ENCODE data around the gene CARD11. TPM values are rescaled to one million over a fixed set of nuclear protein-coding genes. Genes with fewer than 3 reads are reported as not detected.

CARD11 gene
- polyA plus RNA-seq, 1 experiment, result not detected

DNA sequence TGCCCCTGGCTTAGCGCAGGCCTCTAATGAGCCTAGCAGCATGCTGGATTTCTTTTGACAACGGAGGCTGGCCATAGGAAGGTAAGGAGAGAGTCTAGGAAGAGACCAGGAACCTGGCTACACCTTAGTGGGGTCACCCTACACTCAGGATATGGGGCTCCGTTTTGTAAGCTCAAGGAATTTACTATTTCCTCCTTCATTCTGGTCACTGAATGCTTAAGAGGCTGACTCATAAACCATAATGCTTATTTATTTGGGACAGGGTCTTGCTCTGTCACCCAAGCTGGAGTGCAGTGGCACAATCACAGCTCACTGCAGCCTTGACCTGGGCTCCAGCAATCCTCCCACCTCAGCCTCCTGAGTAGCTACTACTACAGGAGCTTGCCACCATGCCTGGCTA, 38.4 kb downstream of the CARD11 start:
- ChIA-PET POLR2A (no interaction called here), CTCF (no interaction called here)
- no peak for TF ChIP-seq CTCF (IDR thresholded peaks at IDR 0.05; ENCODE audit: insufficient read depth, low read depth, low read length)
- DNase-seq (ENCODE audit: low read depth), result no peak
- no peaks in the 10 kb centered on the region for H3K27me3 ChIP-seq (ENCODE audit: control insufficient read depth, insufficient read depth, low read length)
- H3K4me3 ChIP-seq (ENCODE audit: low read depth, low read length), result no peak overlapping the region
- no peaks in the 10 kb centered on the region for H3K36me3 ChIP-seq (ENCODE audit: control insufficient read depth, insufficient read depth, low read length)

DNA sequence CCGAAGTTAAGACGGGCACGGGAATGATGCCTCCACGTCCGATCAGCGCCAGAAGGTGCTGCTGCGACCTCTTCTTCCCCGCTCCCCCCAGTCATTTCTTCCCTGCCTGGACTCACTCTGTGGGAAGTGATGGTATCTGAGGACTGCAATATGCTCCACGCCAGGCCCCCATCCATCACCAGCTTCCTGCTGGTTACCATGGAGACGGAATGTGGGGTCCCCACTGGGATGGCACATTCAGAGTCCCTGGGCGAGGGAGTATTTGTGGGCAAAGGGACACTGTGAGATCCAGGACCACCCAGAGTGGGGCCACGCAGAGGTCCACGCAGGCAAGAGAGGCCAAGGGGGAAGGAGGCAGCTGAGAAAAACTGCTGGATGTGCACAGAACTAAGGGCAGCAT, 39.7 kb downstream of the CARD11 start:
- no peak for TF ChIP-seq CTCF (IDR thresholded peaks at IDR 0.05; ENCODE audit: insufficient read depth, low read depth, low read length)
- Histone ChIP-seq H3K36me3 (ENCODE audit: control insufficient read depth, insufficient read depth, low read length) (no peaks in the 10 kb centered on the region), H3K4me3 (ENCODE audit: low read depth, low read length) (no peak overlapping the region), H3K27me3 (ENCODE audit: control insufficient read depth, insufficient read depth, low read length) (no peaks in the 10 kb centered on the region)
- ChIA-PET CTCF (no interaction called here), POLR2A (no interaction called here)
- no peak for DNase-seq (ENCODE audit: low read depth)

- no peak for TF ChIP-seq CTCF (IDR thresholded peaks at IDR 0.05; ENCODE audit: insufficient read depth, low read depth, low read length)
- CTCF ChIA-PET, result no interaction called here
- H3K4me3 ChIP-seq (ENCODE audit: low read depth, low read length), result no peak overlapping the region
- POLR2A ChIA-PET, result no interaction called here
- DNase-seq (ENCODE audit: low read depth), result no peak
- H3K27me3 ChIP-seq (ENCODE audit: control insufficient read depth, insufficient read depth, low read length), result no peaks in the 10 kb centered on the region
- no peaks in the 10 kb centered on the region for H3K36me3 ChIP-seq (ENCODE audit: control insufficient read depth, insufficient read depth, low read length)
These were observed 41.0 kb downstream of the CARD11 start for GRCh38 chr7:3002631-3003030.

DNA sequence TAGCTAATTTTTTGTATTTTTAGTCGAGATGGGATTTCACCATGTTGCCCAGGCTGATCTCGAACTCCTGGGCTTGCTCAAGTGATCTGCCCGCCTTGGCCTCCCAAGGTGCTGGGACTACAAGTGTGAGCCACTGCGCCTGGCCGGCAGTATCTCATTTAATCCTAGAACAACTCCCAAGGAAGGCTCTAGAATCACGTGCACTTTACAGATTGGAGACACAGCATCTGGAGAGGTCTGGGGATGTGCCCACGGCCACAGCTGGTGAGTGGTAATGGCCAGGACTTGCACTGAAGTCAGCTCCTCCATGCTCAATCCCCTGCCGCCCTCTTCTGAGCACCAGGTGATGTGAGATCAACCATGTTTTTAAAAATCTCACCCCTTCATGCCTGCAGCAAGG, 43.1 kb downstream of the CARD11 start:
- Histone ChIP-seq H3K27me3 (ENCODE audit: control insufficient read depth, insufficient read depth, low read length) (no peaks in the 10 kb centered on the region), H3K4me3 (ENCODE audit: low read depth, low read length) (no peak overlapping the region), H3K36me3 (ENCODE audit: control insufficient read depth, insufficient read depth, low read length) (no peaks in the 10 kb centered on the region)
- TF ChIP-seq CTCF (IDR thresholded peaks at IDR 0.05; ENCODE audit: insufficient read depth, low read depth, low read length), result no peak
- DNase-seq (ENCODE audit: low read depth), result no peak
- ChIA-PET POLR2A (no interaction called here), CTCF (no interaction called here)

DNA sequence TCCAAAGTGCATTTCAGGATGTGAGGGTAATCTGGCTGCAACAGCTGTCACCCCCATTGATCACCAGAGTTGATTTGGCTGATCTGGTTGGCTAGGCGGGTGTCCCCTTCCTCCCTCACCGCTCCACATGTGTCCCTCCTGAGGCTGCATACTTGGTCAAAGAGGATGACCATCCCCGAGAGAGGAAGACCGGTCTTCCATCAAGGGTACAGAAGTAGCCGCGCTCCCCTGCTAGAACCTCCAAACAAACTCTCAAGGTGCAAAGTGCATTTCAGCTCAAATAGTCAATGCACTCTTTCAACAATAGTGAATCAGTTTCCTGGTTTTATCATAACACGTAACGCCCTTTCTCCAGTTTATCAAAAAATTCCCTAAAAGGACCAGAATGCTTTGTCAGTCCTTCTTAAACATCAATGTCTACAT, 44.6 kb downstream of the CARD11 start:
- no peak for TF ChIP-seq CTCF (IDR thresholded peaks at IDR 0.05; ENCODE audit: insufficient read depth, low read depth, low read length)
- POLR2A ChIA-PET, result no interaction called here
- no peak for DNase-seq (ENCODE audit: low read depth)
- CTCF ChIA-PET, result no interaction called here
- no peaks in the 10 kb centered on the region for H3K27me3 ChIP-seq (ENCODE audit: control insufficient read depth, insufficient read depth, low read length)
- H3K36me3 ChIP-seq (ENCODE audit: control insufficient read depth, insufficient read depth, low read length), result no peaks in the 10 kb centered on the region
- H3K4me3 ChIP-seq (ENCODE audit: low read depth, low read length), result no peak overlapping the region

All from BJ (cell line).